HG03175 (cell line): ENCODE data around the gene SF1.

ENCODE experiments used
- ATAC-seq: cut with Tn5 transposase; IDR thresholded peaks from one replicate; pipeline ENCODE4 v1.9.1; 2021; ENCODE audit warnings: mild to moderate bottlenecking, moderate library complexity; ENCODE audit not compliant: unreplicated experiment

Gene SF1

DNA sequence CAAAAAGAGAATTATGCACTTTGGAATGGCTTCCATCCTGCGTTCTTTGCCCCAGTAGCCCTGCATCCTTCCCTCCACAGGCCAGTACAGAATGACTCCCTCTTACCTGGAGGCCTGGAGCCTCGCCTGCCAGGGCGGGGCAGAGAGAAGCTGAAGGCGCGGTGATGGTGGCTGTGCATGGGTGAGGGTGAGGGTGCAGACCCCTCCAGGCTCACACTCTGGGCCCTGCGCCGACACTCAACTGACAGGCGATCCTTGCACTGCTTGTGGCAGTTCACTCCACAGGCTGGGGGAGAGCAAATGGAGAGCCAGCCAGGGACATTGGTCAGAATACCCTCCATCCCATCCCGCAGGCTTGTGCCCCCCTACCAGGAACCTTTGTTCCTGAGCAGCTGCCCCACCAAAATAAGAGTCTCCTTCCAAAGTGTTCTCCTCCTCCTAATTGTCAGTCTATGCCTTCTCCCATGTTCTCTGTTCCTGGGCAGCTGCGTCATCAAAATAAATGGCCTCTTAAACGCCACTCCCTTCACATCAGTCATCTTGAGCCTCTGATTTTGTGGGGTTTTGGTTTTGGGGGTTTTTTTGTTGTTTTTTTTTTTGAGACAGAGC is 49.5 kb downstream of the SF1 start:
- no peak for ATAC-seq

DNA sequence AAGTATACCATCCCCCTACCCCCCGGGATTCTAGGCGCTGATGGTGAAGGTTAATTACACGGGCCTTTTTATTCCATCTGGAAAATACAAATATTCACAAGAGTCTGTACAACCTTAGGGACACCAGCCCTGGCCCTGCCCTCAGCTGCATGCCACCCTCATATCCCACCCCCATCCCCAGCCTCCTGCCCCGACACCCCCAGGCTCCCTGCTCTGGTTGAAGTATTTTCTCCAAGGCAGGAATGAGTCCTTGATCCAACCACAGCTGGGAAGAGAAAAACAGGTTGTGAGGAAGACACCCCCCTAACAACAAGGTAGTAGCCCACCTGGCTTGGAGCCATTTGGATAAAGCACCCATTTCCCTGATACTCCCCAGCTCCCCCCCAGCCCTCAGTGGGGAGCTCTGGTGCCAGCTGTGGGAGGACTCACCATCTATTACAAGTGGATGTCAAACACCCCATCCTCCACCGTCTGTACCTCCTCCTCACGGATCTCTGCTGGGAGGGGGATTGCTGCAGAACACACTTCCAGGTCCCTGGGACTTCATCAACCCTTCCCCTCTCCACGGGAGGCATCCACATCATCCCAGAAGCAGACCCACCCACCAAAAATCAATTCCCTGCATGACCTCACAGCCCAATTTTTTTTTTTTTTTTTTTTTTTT is 51.3 kb downstream of the SF1 start:
- ATAC-seq, result no peak

DNA sequence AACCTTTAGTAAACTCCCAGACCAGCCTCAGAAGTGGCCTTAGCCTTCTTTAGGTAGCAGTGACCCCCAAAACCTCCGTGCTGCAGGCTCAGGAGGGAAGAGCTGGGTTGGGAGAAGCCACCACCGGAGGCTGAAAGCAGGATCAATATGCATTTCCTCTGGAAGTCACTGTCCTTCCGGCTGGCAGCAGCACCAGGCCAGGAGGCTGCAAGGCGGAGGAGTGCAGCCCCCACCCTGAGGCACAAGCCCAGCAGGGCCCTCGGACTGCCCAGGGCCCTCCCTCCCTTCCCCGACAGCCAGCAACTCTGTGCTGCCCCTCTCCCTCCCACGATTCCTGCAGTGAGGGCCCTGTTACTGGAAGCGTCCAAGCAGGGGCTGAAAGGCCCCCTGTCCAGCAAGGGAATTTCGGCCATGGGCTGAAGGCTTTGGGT is 52.1 kb downstream of the SF1 start:
- ATAC-seq, result no peak

DNA sequence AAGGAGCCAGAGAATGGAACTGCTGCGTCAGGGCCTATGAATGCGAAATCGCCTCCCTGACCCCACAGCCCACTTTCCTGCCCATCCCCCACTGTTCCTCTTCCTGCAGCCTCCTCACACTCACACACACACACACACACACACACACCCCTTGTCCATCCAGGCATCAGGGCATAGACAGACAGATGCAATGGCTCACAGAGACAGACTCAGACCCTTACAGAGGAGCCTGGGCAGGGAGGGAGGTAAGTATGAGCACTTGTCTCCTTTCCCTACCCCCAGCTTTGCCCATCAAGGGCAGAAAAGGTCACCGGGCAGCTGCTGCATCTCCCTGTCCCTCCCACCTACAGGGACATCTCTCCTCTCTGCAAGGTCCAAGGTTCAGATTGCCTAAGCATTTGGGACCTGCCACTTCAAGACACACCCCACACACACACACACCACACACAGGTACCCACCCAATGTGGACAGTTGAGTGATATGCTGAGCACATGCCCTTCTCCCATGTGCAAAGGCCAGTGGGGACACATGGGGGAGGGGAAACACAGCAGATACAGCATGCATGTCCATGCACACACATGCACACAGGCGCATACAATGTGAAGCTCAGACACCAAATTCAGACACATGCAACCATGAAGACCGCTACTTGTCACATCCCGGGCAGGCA is 53.3 kb downstream of the SF1 start:
- ATAC-seq, result no peak

DNA sequence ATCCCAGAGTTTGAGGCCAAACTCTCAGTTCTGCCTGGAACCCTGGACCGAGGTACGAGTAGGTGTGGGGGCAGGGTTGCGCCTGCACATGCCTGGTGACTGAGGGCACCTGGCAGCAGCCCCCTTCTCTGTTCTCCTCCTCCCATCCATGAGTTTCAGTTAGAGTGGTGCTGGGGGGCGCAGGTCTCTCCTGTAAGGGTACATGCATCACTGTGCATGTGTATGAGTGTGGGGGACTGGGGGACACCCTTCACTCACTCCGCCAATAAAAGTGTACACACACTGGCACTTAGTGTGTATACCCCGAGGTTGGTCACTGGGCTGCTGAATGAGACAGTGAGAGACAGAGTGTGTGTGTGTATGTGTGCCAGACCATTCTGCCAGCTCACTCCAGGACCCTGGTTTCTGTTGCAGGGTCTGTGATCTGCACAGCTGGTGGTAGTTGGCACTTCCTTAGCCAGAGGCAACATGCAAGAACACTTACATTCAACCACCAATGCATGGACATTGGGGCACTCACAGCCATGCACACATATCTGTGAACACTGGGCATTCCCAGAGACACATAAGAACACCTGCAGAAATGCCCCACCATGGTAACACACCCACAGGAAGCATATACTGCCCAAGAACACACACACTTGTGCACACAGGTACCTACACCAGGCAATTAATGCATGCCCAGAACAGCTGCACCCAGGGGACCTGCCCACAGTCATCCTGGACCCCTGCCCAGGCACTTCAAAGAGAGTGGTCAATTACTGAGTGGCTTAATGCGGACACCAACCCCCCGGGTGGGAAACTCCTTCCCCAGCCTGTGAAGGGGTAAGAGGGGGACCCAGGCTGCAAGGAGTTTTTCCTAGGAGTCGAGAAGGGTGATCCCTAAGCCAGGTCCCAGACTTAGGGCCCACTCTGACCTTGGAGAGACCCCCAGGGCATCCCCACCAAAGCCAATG is 54.2 kb downstream of the SF1 start:
- no peak for ATAC-seq

DNA sequence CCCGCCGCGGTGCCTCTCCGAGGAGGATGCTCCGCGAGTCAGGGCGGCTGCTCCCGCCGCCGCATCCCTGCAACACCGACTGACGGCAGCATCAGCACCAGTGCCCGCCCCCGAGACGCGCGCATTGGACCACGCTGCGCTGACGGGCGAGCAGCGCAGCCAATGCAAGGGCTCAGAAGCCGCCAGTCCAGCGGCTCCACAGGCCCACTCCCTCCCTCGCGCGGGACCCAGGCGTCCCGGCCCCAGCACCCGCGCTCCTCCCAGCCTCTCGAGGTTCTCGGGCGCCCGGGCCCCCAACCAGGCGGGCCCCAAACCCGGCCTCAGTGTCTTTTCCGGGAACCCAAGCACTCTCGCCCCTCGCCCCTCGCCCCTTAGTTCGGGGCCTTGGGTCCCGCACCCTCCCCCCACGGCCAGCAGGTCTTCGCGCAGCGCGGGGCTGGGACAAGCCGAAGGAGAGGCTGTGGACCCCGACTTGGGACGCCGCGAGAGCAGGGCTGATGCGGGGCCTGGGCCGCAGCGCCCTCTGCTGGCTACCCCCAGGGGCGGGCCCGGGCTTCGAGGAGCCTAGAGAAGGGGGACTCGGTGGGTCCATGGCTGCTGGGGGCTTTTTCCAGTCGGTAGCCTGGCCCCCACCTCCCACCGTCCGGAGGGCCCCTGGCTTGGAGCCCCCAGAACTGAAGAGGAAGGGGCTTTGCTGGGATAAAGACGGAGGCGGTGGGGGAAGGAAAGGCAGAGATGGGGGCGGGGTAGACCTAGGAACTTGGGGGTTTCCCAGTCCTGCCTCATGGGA is 55.0 kb downstream of the SF1 start, which contains the start of gene NRXN2:
TSS of gene NRXN2 (minus strand) at position 81 of the 790 bp plus-strand sequence. CDS start 9,498 bp downstream, outside the sequence.
- peak; percentile 83 for ATAC-seq

DNA sequence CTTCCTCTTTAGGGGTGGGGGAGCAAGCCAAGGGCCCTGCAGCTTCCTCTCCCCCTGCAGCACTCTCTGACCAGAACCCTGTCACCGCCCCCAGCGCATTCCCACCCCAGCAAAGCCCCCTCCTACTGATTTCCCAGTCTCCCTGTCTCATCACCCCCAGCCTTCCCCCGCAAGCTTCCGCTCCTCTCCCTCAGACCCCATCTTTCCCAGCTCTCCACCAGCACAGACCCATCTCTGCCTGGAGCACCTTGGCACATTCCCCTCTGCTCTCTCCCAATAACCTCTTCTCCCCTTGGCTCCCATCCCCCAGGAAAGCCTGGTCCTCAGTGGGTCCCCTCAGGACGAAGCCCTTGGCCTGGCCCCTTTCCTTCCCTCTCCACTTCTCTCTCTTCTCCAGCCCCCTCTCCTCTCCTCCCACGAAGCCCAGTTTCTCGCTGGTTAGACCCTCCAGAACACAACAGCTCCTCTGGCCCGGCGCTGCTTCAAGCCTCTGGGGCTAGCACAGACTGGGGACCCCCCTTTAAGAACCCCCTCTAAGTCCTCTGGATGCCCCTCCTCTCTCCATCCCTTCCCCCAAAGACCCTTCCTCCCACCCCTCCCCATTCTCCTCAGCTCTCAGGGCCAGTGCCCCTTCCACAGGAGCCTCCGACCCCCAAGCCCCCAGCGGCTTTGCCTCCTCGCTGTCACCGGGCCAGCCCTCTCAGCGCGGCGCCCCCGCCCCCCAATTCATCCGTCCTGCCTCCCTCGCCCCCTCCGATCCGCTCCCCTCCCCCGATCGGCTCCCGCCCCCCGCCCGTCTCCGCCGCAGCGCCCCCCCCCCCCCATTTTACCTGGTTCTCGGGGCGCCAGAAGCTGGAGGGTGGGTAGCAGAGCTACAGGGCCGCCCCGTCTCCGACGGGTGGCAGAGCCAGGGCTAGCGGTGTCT is 55.9 kb downstream of the SF1 start:
- no peak for ATAC-seq

DNA sequence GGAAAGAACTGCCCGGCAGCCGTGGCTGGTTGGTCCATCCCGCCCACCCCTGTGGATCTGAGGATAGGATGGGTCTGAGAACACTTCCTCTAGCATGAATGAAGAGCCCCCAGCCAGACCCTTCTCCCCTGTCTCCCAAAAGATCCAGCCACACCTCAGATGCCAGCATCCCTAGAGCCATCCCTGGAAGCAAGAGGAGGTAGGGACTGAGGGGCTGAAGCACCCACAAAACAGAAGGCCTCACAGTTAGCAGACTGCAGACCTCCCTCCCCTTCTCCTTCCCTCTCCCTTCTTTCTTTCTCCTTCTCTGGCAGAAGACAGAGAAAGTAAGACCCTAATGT is 57.0 kb downstream of the SF1 start:
- no peak for ATAC-seq

DNA sequence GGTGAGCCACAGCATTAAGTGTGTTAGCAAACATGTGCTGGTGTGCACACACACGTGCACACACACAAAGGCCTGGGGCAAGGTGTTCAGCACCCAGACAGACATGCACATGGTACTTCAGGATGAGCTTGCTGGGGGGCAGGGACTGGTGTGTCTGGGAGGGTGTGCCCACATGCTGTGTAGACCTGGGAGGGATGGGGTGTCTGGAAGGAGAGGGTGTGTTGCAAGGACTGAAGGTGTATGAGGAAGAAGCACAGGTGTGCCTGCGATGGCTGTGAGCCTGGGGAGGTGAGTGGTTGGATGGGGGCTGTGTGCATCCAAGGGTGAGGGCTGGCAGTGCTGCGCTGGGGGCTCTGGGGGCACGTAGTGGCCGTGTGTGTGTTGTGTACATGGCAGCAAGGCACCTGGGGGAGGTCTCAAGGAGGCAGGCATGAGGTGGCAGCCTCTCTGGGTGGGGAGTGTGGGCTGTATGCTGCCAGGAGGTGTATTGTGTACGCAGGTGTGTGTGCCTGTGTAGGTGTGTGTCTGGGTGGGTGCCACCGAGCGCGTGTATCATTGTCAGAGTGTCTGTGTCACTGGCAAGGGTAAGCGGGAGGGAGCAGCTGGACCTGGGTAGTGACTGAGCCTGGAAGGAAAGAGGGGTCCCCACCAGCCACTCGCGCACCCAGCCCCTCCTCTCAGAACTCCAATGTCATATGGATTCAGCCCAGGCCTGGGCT is 57.5 kb downstream of the SF1 start:
- no peak for ATAC-seq

DNA sequence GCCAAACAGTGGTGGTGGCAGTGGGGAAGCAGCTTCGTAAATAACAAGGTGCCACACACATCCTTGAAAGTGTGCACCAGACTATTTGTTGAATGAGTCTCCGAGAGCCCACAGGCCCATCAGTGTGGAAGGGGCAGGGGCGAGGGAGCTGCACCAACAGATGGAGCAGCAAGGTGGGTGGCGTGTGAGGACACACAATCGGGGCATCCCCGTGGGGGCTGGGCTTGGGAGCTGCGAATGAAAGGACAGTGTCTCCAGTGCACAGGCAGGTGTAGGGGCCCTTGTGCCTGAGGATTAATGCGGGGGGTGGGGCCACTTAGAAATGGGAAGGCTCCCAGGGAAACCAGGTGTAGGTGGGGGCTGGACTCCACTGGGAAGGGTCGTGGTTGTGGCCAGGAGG is 58.2 kb downstream of the SF1 start:
- ATAC-seq, result no peak

DNA sequence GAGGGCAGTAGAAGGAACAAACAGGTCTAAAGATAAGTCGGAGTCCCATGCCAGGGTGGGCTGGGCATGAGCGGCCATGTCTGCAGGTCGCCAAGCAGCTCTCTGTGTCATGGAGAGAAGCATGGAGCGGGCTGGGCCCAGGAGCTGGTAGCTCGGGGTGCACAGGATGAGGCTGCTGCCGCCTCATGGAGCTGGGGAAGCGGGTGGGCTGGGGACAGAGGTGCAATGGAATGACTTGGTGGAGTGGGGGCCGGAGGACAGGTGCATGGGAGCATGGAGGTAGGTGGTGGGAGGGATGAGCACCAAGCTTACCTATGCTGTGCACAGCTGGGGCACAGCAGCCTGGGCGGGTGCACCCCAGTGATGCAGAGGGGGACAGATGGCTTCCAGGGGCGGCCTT is 58.9 kb downstream of the SF1 start:
- no peak for ATAC-seq

DNA sequence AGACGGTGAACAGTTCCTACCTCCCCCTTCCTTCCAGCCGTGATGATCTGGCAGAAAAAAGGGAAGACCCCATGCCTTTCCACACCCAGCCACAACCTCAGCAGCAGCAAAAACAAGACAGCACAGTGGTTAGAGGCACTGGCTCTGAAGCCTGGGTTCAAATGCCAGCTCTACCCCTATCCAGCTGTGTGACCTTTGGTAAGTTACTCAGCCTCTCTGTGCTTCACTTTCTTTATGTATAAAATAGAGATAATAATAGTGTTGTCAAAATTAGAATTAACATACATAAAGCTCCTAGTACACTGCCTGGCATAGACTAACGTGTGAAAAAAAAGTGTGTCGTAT is 59.6 kb downstream of the SF1 start:
- ATAC-seq, result no peak

DNA sequence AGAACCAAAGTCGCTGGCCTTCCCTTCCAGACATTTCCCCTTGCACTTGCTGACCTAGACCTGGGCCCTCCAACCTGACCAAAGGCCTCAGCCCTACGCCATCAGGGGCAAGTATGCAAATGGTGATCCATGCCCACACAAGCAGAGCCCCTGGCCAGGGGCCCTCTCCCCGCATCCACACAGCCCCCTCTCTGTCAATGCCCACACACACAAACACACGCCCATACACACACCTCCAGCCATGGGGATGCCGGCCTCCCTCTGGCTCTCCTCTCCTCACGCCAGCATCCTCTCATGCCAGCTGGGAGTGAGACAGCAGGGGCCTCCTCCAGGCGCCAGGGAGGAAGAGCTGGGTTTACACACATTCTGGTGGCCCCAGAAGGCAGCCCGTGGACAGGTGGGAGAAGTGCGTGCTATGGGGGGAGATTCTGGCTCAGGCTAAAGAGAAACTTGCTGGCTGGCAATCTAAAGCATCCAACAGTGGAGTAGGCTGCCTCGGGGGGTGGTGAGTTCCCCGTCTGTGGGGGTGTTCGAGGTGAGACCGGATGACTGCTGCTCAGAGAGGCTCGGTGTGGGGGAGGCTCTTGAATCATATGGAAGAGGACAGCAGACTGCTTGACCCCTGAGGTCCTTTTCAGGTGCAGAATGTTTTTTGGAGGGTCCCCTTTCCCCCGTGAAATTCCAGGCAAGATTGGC is 60.1 kb downstream of the SF1 start:
- ATAC-seq, result no peak

DNA sequence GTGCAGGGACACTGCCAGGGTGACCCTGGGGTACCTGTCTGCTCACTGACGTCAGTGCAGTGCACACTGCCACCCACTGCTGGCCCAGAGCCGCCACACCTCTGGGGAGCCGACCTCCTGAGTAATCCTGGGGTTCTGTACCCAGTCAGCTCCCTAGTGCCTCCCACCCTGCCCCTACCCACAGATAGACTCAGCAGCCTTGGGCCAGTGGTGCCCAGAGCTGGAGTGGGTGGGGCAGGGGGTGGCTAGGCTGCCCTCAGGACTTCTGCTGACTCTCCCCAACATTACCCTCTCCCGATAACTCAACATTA is 61.1 kb downstream of the SF1 start:
- ATAC-seq, result no peak

DNA sequence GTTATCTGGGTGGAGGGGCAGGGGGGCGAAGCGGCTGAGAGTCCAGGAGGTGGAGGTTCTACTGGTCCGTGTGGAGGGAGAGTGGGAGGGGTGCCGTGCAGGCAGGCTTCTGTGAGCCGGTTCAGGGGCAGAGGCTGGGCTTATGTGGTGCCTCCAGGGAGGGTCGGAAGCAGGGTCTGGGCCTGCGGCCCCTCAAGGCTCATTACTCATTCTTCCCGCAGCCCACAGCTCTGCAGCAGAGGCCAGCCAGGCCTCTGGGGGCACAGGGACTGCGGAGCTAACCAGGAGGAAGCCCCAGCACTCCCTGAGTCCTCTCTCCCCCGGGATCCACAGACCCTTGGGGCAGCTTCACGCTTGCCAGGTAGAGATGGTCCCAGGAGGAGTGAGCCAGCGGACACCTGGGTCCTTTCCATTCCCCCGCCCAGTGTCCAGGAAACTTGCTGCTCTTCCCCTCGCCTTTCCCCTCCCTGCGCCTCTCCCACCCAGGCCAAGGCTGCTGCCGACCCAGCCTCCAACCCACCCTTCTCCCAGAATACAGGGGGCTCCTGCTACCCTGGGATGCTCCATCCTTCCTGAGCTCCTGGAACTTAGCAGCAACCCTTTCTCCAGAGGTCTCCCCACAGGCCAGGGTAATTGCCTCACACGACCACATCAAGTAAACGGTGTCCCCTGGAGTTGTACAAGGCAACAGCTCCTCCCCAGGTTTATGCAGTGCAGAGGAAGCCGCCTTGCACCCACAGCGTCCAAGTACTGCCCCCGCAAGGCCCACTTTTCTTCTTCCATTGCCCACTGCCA is 61.7 kb downstream of the SF1 start:
- no peak for ATAC-seq

DNA sequence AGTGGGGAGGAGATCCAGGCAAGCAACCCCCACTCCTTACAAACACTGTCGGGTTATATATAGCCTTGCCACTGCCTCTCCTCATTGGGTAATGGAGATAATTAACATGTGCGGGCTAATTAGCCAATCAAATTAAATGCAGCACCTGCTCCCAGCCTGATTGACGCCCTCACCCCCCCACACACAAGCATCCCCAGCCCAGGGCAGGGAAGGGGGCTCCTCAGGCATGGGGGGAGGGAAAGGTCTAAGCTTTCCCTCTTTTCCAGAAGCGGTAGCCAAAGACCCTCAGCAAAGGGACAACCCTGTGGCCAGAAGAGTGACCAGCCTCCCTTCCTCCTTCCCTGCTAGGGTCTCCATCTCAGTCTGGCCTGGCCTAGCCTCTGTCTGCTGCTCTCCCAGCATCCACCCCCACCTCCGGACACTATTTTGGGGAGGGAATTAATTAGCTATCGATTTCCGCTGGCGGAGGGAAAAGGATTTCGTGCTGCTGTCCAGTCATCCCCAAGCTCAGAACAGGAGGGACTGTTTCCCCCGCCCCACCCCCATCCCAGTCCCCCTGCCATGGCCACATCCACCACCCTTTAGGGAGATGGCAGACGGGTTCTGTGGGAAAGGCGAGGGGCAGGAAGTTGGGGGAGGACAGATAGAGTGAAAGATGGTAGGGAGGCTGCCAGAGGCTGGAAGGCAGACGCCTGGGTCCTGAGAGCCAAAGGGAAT is 62.4 kb downstream of the SF1 start:
- ATAC-seq, result no peak

DNA sequence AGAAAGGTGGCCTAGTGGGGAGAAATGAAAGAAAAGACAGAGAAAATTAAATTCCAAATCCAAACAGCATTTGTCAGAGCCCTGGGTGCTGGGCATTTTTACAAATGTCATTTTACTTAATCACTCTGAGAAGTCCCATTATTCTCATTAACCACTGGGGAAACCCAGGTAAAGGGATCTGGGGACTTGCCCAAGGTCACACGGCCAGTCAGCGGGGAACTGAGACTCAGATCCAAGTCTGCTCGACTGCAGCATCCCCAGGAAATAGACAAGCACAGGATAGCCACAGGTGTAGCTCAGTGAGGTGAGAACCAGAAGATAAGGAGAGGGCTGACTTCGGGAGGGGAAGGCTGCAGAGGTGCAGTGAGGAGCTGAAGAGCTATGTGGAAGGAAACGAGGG is 63.2 kb downstream of the SF1 start:
- no peak for ATAC-seq
